ENCODE measurements around the gene MSH5.

- TF ChIP-seq CTCF (IDR thresholded peaks at IDR 0.05) (peak; percentile 70 to 94 (median 90)), POLR2A (IDR thresholded peaks at IDR 0.05) (no peak)
Observed at GRCh38 chr6:31769684-31770371, 30.0 kb downstream of the MSH5 start.

Measured in esophagus squamous epithelium (tissue), 4 donors.